Effector memory CD8-positive, alpha-beta T cell (primary cell): ENCODE data around the gene ATXN1.

ENCODE experiments used
- ATAC-seq: fragments of 150-1000 bp; cut with Tn5 transposase; replicated peaks from 2 replicates; pipeline ENCODE4 v1.10.0; 2021; ENCODE audit warnings: mild to moderate bottlenecking, moderate library complexity
- DNase-seq, 3 experiments: peaks; one replicate each; pipeline ENCODE4 v3.0.0; 2021
- H3K27ac Mint-ChIP-seq, 2 donors: one replicate each; pipeline ENCODE4 v1.8.0; 2022; ENCODE audit warnings: mild to moderate bottlenecking in 2 of 2, mixed read lengths in 2 of 2, moderate library complexity in 2 of 2
- H3K27me3 Mint-ChIP-seq, 2 donors: one replicate each; pipeline ENCODE4 v1.8.0; 2022; ENCODE audit warnings: mixed read lengths in 2 of 2
- H3K36me3 Mint-ChIP-seq: one replicate; pipeline ENCODE4 v1.8.0; 2022; ENCODE audit warnings: mild to moderate bottlenecking, moderate library complexity, mixed read lengths; ENCODE audit not compliant: insufficient read depth
- H3K4me1 Mint-ChIP-seq, 2 donors: one replicate each; pipeline ENCODE4 v1.8.0; 2022; ENCODE audit warnings: low read depth in 2 of 2, mixed read lengths in 2 of 2
- H3K4me3 Mint-ChIP-seq, 2 donors: one replicate each; pipeline ENCODE4 v1.8.0; 2022; ENCODE audit warnings: mild to moderate bottlenecking in 2 of 2, mixed read lengths in 2 of 2, moderate library complexity in 2 of 2
- H3K9me3 Mint-ChIP-seq, 2 donors: one replicate each; pipeline ENCODE4 v1.8.0; 2022; ENCODE audit warnings: mixed read lengths in 2 of 2

The ATXN1 gene

DNA sequence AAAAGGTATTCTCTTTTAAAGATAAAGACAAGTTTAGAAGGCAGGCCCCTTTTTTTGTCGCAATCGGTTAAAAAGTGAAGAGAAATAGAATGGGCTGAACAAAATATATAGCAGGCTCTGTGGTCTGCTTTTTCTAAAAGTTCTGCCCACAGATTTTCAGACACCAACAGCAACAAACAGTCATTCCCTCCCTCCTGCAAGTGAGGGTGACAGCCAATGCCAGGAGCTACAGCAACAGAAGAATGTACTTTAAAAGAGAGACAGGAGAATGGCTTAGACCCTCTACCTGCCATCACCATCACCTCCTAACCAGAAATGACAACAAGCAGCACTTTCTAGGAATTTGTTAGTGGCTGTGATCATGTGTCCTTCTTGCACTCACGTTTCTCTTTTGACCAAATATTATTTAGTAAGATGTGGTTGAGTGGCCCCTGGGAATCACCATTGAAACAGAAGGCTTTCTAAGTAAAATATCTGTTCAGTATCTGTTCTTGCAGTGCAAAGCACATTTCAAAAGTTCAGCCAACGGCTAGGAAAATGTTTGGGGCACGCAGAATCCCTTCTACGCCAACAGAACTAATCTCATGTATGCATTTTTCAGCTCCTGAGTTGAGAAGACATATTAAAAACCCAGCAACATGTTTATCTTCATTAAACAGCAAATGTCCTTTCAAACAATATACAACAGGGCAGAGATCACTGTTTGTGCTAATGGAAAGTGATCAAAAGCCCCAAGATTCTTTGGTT lies 248.5 kb downstream of the ATXN1 start:
- no peaks in the 10 kb centered on the region for H3K9me3 Mint-ChIP-seq
- peaks cover 3% of the 10 kb centered on the region for H3K36me3 Mint-ChIP-seq
- no peak for ATAC-seq
- peak overlapping the region; percentile 80 to 86 for H3K27ac Mint-ChIP-seq
- DNase-seq = no peak
- no peak overlapping the region for H3K4me3 Mint-ChIP-seq
- H3K4me1 Mint-ChIP-seq = peaks cover 34 to 59% of the 10 kb centered on the region in 2 donors
- H3K27me3 Mint-ChIP-seq = no peaks in the 10 kb centered on the region

DNA sequence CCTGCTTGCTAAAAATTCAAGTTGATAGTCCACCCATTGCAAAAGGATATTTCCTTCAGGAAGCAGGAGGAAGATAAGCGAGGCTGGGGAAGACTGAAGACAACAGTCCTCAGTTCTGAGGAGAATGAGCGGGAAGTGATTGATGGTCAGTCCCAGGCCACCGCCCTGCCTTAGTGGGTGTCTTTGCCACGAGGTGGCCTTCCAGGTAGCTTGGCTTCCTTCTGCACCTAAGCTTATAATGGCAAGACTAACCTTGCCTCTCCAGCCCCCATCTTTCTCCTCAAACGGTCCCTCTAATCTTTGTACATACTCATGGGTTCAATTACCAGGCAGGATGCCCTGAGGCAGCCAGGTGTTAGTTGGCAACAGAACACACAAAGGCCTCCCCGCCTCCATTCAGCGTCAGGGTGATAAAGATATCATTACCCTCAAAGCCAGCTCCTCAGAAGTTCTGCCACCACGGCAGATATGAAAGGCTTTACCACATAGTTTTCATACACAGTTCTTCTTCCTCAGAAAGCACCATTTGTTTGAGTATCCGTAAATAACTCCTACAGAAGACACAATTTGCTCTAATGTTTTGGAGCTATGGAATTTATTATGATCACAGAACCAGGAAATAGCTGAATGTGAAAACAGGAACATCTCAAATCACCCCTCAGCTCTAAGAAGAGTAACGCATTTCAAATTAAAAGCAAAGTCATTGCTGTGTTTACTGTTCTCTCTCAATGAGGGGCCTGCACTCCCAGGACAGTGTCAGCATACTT lies 249.4 kb downstream of the ATXN1 start:
- Mint-ChIP-seq H3K27ac (peak overlapping the region; percentile 60 to 62), H3K36me3 (peaks cover 3% of the 10 kb centered on the region), H3K27me3 (no peaks in the 10 kb centered on the region), H3K4me1 (peaks cover 29 to 53% of the 10 kb centered on the region in 2 donors), H3K9me3 (no peaks in the 10 kb centered on the region), H3K4me3 (peak overlapping the region in 1 of 2 donors; percentile 3)
- DNase-seq (no peak), ATAC-seq (peak; percentile 56)

DNA sequence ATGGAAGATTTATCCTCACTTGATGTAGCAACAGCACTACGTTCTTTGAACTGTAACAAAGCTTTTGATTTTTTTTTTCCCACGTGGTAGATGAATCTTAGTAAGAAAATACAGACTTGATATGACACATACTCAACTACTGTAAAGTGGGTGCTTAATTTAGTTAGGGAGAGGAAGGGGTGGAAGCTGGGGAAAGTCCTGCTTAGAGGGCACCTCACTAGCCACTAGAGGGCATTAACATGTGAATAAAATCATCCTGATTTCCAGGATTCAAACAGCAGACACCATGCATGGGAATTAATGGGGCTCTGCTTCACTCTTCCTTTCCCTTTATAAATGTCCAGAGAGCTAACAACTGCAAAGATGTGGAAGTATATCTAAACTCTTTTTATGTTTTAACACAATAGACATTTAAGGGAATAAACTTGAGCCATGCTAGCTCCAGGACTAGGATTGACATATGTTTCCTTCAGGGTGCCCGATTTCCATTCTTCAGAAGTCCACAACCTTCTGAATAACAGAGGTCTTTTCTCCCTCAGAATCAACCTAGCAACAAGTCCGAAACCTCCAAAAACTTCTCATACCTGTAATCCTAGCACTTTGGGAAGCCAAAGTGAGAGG lies 250.1 kb downstream of the ATXN1 start:
- Mint-ChIP-seq H3K27ac (peak overlapping the region in 1 of 2 donors; percentile 67), H3K4me3 (no peak overlapping the region), H3K4me1 (peaks cover 27 to 56% of the 10 kb centered on the region in 2 donors), H3K27me3 (no peaks in the 10 kb centered on the region), H3K9me3 (no peaks in the 10 kb centered on the region), H3K36me3 (peaks cover 6% of the 10 kb centered on the region)
- peak; percentile 58 for ATAC-seq
- DNase-seq = no peak

DNA sequence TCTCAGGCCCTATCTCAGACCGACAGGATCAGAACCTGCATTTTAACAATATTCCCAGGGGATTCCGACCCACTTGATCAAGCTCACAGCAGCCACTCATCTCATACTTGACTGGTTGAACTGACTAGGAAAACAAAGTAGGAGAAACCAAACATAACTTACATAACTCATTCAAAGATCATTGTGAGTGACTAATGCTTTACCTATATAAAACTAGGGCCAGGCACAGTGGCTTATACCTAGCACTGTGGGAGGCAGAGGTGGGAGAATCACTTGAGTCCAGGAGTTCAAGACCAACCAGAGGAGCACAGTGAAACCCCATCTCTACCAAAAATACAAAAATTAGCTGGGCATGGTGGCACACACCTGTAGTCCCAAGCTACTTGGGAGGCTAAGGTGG lies 251.0 kb downstream of the ATXN1 start:
- no peak overlapping the region for H3K4me3 Mint-ChIP-seq
- no peaks in the 10 kb centered on the region for H3K27me3 Mint-ChIP-seq
- no peaks in the 10 kb centered on the region for H3K9me3 Mint-ChIP-seq
- peaks cover 25 to 51% of the 10 kb centered on the region in 2 donors for H3K4me1 Mint-ChIP-seq
- ATAC-seq (no peak), DNase-seq (no peak)
- peak overlapping the region in 1 of 2 donors; percentile 67 for H3K27ac Mint-ChIP-seq
- H3K36me3 Mint-ChIP-seq = peaks cover 6% of the 10 kb centered on the region

DNA sequence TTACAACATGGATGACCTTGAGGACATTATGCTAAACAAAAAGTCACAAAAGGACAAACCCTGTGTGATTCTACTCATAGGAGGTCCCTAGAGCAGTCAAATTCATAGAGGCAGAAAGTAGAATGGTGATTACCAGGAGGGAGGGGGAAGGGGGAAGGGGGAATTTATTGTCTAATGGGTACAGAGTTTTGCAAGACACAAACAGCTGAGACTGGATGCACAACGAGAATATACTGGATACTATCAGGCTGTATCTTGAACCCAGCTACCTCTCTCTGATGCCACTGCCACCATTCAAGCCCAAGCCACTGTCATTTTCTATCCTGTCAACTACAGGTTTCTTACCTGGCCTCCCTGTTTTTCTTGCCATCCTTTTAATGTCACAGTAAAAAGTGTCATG lies 252.3 kb downstream of the ATXN1 start:
- Mint-ChIP-seq H3K4me3 (no peak overlapping the region), H3K36me3 (peaks cover 6% of the 10 kb centered on the region), H3K27me3 (no peaks in the 10 kb centered on the region), H3K27ac (no peak overlapping the region), H3K9me3 (no peaks in the 10 kb centered on the region), H3K4me1 (peaks cover 32 to 53% of the 10 kb centered on the region in 2 donors)
- DNase-seq = no peak
- no peak for ATAC-seq

DNA sequence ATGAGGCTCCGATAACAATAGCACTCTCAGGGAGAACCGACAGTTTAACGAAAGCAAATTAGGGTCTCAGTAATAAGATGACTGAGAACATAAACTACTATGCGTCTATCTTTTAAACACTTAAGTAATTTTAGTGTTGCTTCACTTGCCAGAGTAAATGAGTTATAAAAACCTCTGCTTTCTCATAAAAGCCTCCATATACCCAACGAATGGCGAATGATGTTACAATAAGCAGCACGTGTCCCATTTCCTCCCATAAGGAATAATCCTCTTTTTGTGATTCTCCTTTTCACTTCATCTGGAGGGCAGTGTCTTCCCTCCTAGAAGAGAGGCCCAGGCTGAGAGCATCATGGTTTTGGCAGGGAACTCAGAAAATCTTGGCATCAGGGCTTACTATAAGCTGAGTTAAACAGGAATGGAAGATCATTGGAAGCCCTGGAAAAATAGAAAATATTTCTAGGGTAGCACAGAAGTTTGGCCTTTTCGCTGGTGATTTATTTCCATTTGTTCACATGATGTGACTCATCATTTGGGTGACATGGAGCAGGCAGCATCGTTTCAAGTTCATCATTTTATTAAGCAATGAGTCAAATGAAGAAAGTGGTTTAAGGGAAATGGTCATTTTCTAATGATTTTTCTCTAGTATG lies 255.4 kb downstream of the ATXN1 start:
- H3K36me3 Mint-ChIP-seq = peaks cover 3% of the 10 kb centered on the region
- H3K9me3 Mint-ChIP-seq = no peaks in the 10 kb centered on the region
- H3K27me3 Mint-ChIP-seq = no peaks in the 10 kb centered on the region
- peak overlapping the region in 1 of 2 donors; percentile 44 for H3K27ac Mint-ChIP-seq
- no peak overlapping the region for H3K4me3 Mint-ChIP-seq
- DNase-seq (no peak), ATAC-seq (no peak)
- H3K4me1 Mint-ChIP-seq = peaks cover 21 to 33% of the 10 kb centered on the region in 2 donors

DNA sequence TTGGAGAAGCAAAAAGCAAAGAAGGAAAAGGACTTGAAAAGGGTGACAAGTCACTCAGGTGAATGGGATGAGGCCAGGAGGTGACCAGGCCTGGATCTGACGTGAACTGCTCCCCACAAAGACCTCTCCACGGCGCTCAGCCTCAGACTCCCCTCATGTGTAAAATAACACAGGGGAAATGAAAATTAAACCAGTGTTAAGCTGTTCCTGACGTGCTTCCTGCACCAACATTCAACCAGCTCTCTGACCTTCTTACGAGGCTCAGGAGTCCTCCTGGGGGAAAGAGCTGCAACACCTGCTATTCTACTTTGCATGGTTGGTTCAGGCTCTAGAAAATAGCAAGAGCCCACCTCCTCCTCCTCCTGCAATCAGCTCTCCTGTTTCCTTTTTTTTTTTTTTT lies 256.7 kb downstream of the ATXN1 start:
- Mint-ChIP-seq H3K27me3 (no peaks in the 10 kb centered on the region), H3K4me1 (peaks cover 21 to 27% of the 10 kb centered on the region in 2 donors), H3K36me3 (peaks cover 3% of the 10 kb centered on the region), H3K9me3 (no peaks in the 10 kb centered on the region), H3K4me3 (peak overlapping the region; percentile 55 to 66), H3K27ac (peak overlapping the region; percentile 46 to 82)
- DNase-seq = no peak
- peak; percentile 23 for ATAC-seq

DNA sequence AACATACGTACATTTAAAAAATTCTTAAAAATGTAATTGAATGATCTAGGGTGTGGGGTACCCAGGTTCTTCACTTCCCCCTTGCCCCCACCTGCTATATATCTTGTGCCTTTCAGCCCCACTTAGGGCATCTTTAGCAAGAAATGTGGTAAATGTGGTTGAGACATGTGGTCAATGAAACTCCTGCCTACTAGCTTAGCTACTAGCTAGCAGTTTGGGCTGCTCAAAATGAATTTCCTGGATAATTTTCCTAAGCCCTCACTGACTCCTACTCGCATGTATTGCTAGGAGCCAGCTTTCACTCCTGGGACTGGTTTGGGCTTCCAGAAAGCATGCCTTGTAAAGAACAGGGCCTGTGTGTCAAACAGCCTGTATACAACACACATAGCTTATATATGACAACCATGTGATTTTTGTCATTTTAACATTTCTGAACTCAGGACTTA lies 257.3 kb downstream of the ATXN1 start:
- peak overlapping the region; percentile 15 to 82 for H3K27ac Mint-ChIP-seq
- H3K36me3 Mint-ChIP-seq = peaks cover 3% of the 10 kb centered on the region
- DNase-seq = peak; percentile 21 to 36 (median 30)
- H3K4me1 Mint-ChIP-seq = peaks cover 21 to 27% of the 10 kb centered on the region in 2 donors
- no peaks in the 10 kb centered on the region for H3K9me3 Mint-ChIP-seq
- ATAC-seq = peak; percentile 95
- peak overlapping the region; percentile 55 to 66 for H3K4me3 Mint-ChIP-seq
- no peaks in the 10 kb centered on the region for H3K27me3 Mint-ChIP-seq

DNA sequence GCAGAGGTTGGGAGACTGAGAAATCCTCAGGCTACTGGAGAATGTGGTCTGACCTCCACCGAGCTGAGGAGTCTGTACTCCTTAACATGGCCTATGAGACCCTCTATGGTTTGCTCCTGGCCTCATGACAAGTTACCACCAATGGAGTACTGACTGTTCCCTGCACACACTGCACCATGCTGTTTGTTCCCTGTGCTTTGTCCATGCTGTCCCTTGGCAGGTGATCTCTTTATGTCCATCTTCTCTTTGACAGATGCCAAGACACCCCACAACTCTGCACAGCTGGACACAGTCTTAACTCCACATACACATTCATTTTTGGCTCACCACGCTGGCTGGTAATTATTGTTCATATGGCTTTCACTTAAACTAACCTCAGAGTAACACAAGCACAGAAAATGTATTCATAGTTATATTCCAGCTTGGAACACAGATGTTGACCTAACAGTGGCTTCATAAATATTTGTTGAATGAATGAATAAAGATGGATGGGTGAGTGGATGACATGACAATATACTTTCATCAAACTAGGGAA lies 258.0 kb downstream of the ATXN1 start:
- ATAC-seq (no peak), DNase-seq (no peak)
- Mint-ChIP-seq H3K9me3 (no peaks in the 10 kb centered on the region), H3K4me1 (peaks cover 19 to 27% of the 10 kb centered on the region in 2 donors), H3K4me3 (no peak overlapping the region), H3K36me3 (peaks cover 3% of the 10 kb centered on the region), H3K27me3 (no peaks in the 10 kb centered on the region), H3K27ac (peak overlapping the region in 1 of 2 donors; percentile 82)

DNA sequence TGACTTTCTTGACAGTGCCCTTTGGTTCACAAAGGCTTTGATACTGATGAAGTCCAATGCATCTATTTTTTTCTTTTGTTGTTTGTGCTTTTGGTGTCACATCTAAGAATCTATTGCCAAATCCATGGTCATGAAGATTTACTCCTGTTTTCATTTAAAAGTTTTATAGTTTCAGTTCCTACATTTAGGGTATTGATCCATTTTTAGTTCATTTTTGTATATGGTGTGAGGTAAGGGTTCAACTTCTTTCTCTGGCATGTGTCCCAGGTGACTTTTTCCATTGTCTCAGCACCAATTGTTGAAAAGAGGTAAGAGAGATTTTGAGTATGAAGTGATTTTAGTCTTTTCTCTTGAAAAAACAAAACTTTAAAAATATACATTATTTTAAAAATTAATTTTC lies 262.3 kb downstream of the ATXN1 start:
- H3K27me3 Mint-ChIP-seq = no peaks in the 10 kb centered on the region
- ATAC-seq (no peak), DNase-seq (no peak)
- H3K4me1 Mint-ChIP-seq = peaks cover 20 to 29% of the 10 kb centered on the region in 2 donors
- peaks cover 9% of the 10 kb centered on the region for H3K36me3 Mint-ChIP-seq
- no peak overlapping the region for H3K27ac Mint-ChIP-seq
- H3K9me3 Mint-ChIP-seq = no peaks in the 10 kb centered on the region
- no peak overlapping the region for H3K4me3 Mint-ChIP-seq

DNA sequence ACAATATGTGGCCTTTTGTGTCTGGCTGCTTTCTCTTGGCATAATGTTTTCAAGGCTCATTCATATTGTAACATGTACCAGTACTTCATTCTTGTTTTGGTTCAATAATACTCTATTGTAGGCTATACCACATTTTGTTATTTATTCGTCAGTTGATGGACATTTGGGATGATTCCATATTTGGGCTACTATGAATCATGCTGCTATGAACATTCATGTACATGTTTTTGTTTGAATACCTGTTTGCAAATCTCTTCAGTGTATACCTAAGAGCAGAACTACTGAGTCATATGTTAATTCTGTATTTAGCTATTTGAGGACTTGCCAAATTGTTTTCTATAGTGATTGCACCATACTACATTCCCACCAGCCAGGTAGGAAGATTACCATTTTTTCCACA lies 263.0 kb downstream of the ATXN1 start:
- DNase-seq (no peak), ATAC-seq (no peak)
- Mint-ChIP-seq H3K4me1 (peaks cover 18 to 27% of the 10 kb centered on the region in 2 donors), H3K27me3 (no peaks in the 10 kb centered on the region), H3K27ac (peak overlapping the region in 1 of 2 donors; percentile 2), H3K4me3 (no peak overlapping the region), H3K36me3 (peaks cover 9% of the 10 kb centered on the region), H3K9me3 (no peaks in the 10 kb centered on the region)

DNA sequence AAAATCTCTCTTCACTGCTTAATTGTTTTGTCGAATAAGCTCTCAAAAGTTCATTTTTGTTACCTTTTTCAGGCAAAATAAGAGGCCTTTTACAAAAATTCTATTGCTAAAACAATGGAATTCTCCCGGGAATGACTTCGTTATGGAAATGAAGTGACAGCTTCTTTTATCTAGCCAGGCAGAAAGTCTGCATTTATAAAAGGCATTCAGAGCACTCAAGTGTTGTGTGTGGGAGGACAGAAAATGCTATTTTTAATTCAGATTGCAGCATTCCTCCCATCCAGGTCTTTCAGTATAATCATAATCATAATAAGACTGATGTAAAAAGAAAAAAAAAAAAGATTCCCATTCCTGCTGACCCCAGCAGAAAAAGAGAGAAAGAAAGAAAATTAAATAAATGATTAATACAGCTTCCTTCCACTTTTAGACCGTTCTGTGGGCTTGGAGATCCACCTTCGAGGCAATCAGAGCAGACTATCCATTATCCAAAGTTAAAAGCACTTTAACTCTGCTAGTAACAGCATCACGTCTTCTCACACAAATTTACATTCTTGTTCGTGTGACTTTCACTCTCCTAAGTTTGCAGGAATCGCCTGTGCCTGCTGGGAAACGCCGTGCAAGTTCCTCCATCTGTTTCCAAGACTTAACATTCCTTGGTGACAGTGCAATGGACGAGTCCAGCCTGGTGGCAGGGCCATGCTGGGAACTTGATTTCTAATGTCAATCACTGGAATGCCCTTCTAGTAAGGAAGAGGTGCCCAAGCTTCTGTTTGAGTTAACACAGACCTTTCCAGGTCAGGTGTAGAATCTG lies 264.1 kb downstream of the ATXN1 start:
- Mint-ChIP-seq H3K27ac (peak overlapping the region in 1 of 2 donors; percentile 2), H3K9me3 (no peaks in the 10 kb centered on the region), H3K4me1 (peaks cover 23 to 32% of the 10 kb centered on the region in 2 donors), H3K36me3 (peaks cover 9% of the 10 kb centered on the region), H3K27me3 (no peaks in the 10 kb centered on the region), H3K4me3 (no peak overlapping the region)
- ATAC-seq (no peak), DNase-seq (no peak)
